GM18499 (cell line): ENCODE data around the gene TJP1.
"Not testable (repeated sequence)": the region's sequence is repeated elsewhere in the genome, so short reads cannot be mapped to it uniquely, and the experiment has no call there.

Source experiments
- ATAC-seq: cut with Tn5 transposase; IDR thresholded peaks from one replicate; pipeline ENCODE4 v1.9.1; 2021; ENCODE audit warnings: moderate number of reproducible peaks; ENCODE audit not compliant: insufficient read depth, unreplicated experiment

Gene TJP1

GRCh38 chr15:29765898-29766527, 56.3 kb downstream of the TJP1 start:
- no peak for ATAC-seq

GRCh38 chr15:29765234-29765841, 56.9 kb downstream of the TJP1 start:
- no peak for ATAC-seq

DNA sequence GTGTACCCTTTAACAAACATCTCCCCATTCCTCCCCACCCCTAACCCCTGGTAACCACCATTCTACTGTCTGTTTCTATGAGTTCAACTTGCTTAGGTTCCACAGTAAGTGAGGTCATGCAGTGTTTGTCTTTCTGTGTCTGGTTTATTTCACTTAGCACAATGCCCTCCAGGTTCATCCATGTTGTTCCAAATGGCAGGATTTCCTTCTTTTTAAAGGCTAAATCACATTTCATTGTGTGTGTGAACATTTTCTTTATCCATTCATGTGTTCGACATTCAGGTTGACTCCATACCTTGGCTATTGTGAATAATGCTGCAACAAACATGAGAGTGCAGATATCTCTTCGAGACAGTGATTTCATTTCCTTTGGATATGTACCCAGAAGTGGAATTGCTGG, 62.7 kb downstream of the TJP1 start:
- ATAC-seq, result no peak

DNA sequence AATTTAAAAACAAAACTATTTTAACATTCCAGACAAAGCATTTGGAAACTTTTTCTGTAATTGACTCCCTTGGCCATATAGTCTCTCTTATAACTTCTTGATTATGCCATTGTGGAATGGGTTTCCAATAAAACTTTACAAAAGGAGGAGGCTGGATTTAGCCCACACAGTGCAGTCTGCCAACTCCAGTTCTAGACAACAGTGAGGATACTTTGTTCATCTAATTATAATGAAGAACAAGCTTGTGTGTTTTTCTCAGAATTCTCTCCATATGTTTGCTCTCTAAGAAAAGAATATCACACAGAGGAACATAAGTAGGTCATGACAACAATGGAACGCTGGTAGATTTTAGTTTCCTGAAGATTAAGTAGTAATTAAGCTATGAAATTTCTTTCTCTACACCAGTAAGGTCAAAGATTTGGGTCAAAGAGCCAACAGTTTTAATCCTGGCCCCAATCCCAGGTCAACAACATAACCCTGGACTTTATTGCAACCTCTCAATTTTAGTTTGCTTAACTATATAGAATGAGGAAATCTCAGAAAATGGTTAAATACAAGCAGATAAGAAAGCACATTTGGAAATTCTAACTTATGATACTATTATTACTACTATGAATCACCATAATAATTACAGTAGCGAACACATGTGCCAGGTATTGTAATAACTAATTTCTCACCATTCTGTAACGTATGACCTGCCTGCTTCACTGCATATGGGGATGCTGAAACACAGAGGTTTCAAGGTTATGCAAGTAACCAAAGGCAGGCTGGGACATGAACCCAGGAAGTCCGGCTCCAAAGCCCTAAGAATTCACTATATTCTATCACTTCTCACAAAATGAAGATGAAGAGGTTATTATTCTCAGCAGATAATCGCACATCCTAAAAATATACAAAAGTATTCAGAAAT, 65.7 kb downstream of the TJP1 start:
- no peak for ATAC-seq

DNA sequence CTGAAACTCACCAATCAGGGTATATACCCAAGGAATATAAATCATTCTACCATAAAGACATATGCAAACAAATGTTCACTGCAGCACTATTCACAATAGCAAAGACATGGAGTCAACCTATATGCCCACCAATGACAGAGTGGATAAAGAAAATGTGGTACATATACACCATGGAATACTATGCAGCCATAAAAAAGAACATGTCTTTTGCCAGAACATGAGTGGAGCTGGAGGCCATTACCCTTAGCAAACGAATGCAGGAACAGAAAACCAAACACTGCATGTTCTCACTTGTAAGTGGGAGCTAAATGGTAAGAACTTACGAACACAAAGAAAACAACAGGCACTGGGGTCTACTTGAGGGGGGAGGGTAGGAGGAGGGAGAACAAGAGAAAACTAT, 68.3 kb downstream of the TJP1 start:
- ATAC-seq, result not testable (repeated sequence)

GRCh38 chr15:29753506-29753905, 68.8 kb downstream of the TJP1 start:
- no peak for ATAC-seq

- ATAC-seq, result no peak
Measured at GRCh38 chr15:29750754-29751153, 71.5 kb downstream of the TJP1 start.

DNA sequence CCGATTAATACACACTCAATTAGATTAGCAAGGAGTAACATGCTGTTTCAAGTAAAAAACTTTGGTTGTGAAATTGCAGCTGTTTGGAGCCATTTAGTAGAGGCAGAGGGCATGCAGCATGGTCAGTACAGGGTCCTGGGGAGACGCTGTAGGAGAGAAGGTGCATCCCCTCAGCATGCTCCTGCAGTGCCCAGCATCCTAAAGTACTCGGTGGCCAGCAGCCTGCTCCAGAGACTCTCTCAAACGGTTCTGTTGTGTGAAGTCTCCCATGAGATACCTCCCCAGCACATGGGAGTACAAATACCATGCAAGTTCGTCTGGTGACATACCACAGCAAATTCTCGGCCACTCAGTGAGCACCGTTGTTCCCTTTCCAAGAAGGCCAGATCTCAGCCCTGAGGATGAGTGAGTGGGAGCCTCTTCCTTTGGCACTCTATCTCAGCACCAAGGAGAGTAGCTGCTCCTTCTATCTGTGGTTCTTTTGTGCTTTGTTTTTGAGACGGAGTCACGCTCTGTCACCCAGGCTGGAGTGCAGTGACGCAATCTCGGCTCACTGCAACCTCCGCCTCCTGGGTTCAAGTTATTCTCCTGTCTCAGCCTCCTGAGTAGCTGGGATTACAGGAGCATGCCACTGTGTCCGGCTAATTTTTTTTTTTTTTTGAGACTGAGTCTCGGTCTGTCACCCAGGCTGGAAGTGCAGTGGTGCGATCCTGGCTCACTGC, 72.7 kb downstream of the TJP1 start:
- ATAC-seq, result no peak

- no peak for ATAC-seq
Measured at GRCh38 chr15:29747837-29748417, 74.3 kb downstream of the TJP1 start.

GRCh38 chr15:29743475-29743874, 78.8 kb downstream of the TJP1 start:
- ATAC-seq, result no peak

DNA sequence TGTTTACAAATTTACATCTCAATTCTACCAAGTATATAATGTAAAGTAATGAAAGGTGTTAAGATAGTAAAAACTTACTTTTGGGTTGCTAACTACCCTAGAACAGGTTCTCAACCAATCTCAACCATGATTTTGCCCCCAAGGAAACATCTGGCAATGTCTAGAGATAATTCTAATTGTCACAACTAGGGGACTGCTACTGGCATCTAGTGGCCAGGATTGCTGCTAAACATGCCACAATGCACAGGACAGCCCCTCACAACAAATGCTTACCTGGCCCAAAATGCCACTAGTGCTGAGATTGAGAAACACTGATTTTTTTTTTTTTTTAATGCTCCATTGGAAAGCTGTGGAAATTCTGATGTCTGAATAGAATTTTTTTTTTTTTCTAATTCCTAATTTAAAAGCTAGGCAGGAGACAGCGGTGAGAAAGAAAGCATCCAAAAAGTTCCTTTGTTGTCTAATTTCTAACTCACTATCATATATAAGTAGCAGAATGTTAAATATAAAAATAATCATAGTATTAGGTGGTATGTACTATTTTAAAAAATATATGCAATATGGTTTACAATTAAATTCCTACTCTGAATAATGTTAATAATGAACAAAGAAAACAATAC, 81.5 kb downstream of the TJP1 start:
- no peak for ATAC-seq

- ATAC-seq, result no peak
Measured at GRCh38 chr15:29736744-29737020, 85.6 kb downstream of the TJP1 start.

DNA sequence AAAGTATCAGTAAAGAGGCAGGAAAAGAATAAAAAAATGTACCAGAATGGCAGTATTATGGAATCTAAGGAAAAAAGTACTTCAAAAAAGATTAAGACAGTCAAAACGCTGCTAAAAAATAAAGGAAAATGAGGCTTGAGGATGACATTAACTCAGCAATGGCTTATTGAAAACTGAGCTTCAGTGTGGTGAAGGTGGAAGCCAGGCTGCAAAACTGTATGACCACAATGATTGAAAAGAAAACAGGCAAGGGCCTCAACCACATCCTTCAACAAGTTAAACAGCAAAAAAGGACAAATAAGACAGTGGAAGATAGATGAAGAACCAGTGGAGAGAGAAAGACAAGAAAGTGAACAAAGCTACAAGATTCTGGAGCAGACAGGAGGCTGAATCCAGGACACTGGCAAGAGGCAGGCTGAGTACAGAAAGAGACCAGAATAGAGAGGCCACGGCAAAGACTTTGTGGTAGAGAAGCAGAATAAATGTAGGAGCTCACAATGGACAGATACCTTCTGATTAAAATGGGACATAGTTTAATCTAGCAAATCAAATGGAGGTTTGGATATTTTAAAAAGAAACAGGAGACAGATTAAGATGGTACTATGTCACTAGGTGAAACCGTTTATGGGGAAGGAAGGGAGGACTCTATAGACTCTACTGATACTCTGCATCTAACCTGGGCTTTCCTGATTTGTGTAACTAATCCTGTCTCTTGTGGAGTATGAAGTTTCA, 86.1 kb downstream of the TJP1 start:
- ATAC-seq, result no peak

GRCh38 chr15:29734917-29735572, 87.2 kb downstream of the TJP1 start:
- no peak for ATAC-seq

DNA sequence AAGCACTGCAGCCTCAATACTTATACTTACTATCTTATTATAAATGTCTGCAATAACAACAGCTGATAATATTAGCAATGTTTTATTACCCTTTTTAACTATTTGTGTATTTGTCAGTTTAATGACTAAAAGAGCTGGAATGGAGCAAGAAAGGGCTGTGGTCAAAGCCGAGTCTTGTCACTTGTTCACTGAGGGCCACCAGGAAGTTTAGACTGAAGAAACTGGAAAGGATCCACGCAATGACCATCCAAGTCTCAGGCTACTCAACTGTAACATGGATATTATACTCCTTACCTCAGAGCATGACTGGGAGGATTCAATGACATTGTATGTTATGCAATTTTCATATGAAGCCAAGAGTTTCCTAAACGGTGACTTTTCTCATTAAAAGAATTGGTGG, 90.4 kb downstream of the TJP1 start:
- ATAC-seq, result no peak

DNA sequence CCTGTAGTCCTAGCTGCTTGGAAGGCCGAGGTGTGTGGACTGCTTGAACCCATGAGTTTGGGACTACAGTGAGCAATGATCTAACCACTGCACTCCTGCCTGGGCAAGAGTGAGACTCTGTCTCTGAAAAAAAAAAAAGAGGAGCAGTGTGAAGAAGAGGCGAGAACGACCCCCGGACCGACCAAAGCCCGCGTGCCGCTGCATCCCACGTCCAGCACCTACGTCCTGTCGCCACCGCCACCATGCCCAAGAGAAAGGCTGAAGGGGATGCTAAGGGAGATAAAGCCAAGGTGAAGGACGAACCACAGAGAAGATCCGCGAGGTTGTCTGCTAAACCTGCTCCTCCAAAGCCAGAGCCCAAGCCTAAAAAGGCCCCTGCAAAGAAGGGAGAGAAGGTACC, 91.8 kb downstream of the TJP1 start:
- not testable (repeated sequence) for ATAC-seq

DNA sequence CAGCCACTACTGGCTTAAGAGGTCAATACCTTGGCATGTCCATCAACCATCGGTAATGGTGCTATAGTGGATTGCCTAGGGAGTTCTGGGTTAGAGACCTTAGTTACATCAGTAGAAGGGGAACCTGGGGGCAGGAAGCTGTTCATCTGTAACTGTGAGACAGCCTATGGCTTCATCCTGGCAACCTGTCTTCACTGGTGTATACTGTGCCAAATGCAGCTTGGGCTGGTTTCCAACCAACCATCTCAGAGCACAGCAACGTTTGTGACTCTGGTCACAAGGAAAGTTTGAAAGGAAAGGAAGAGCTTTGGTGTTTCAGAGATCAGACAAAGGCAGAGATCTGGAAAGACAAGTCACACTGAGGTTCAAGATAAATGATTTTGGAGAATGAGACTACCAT, 93.8 kb downstream of the TJP1 start:
- no peak for ATAC-seq

- no peak for ATAC-seq
Measured at GRCh38 chr15:29727871-29728270, 94.4 kb downstream of the TJP1 start.

- no peak for ATAC-seq
Measured at GRCh38 chr15:29726553-29726952, 95.7 kb downstream of the TJP1 start.
